Liver (tissue), 9 donors: Measurements from ENCODE around the gene CA10. TPM values are rescaled to one million over a fixed set of nuclear protein-coding genes. Genes with fewer than 3 reads are reported as not detected.

Experiments
- DNase-seq: peaks from one replicate; pipeline ENCODE4 v3.0.0-alpha.2; 2017; ENCODE audit warnings: low spot score
- H3K27ac ChIP-seq, 2 donors: one replicate each; pipeline ENCODE4 v1.7.0; 2013; ENCODE audit warnings: inconsistent platforms in 2 of 2, low read length in 2 of 2, control low read depth in 1 of 2, low read depth in 1 of 2, mild to moderate bottlenecking in 1 of 2
- H3K27me3 ChIP-seq, 4 donors: one replicate each; pipeline versions ENCODE4 v1.6.1 to v1.7.0; 2013; ENCODE audit warnings: low read length in 3 of 4, inconsistent platforms in 1 of 4, mild to moderate bottlenecking in 1 of 4, moderate library complexity in 1 of 4; ENCODE audit not compliant: control insufficient read depth in 4 of 4, insufficient read depth in 4 of 4
- H3K36me3 ChIP-seq, 4 donors: one replicate each; pipeline versions ENCODE4 v1.6.1 to v1.7.0; 2013; ENCODE audit warnings: low read length in 3 of 4, mild to moderate bottlenecking in 3 of 4, low read depth in 1 of 4, moderate library complexity in 1 of 4; ENCODE audit not compliant: control insufficient read depth in 4 of 4, insufficient read depth in 3 of 4
- H3K4me1 ChIP-seq, 4 donors: one replicate each; pipeline versions ENCODE4 v1.6.1 to v1.7.0; 2013; ENCODE audit warnings: low read length in 3 of 4, mild to moderate bottlenecking in 3 of 4, moderate library complexity in 1 of 4; ENCODE audit not compliant: control insufficient read depth in 4 of 4, insufficient read depth in 4 of 4
- H3K4me3 ChIP-seq, 3 donors: one replicate each; pipeline versions ENCODE4 v1.6.1 to v1.7.0; 2013; ENCODE audit warnings: low read length in 3 of 3, control low read depth in 1 of 3, low read depth in 1 of 3, mild to moderate bottlenecking in 1 of 3
- H3K9ac ChIP-seq, 2 donors: one replicate each; pipeline ENCODE4 v1.7.0; 2013; ENCODE audit warnings: low read length in 2 of 2, mild to moderate bottlenecking in 2 of 2, moderate library complexity in 2 of 2, control low read depth in 1 of 2, low read depth in 1 of 2
- H3K9me3 ChIP-seq, 4 donors: one replicate each; pipeline versions ENCODE4 v1.6.1 to v1.7.0; 2013; ENCODE audit warnings: low read length in 3 of 4; ENCODE audit not compliant: control insufficient read depth in 4 of 4
- EGR1 ChIP-seq, 2 donors: IDR thresholded peaks; 2 replicates each; pipeline ENCODE4 v1.6.1; 2016 to 2018; ENCODE audit warnings: antibody characterized with exemption in 2 of 2, low read depth in 2 of 2
- FOXA1 ChIP-seq: IDR thresholded peaks from 2 replicates; pipeline ENCODE4 v1.6.1; 2016; ENCODE audit warnings: antibody characterized with exemption
- FOXA2 ChIP-seq: IDR thresholded peaks from 2 replicates; pipeline ENCODE4 v1.6.1; 2016; ENCODE audit warnings: antibody characterized with exemption
- GABPA ChIP-seq, 2 donors: IDR thresholded peaks in 1 of 2; conservative IDR thresholded peaks in 1 of 2; 2 replicates each; pipeline ENCODE4 v1.6.1; 2016; ENCODE audit warnings: antibody characterized with exemption in 2 of 2, mild to moderate bottlenecking in 1 of 2, moderate library complexity in 1 of 2
- HNF4A ChIP-seq, 2 donors: conservative IDR thresholded peaks; 2 replicates each; pipeline ENCODE4 v1.6.1; 2016; ENCODE audit warnings: antibody characterized with exemption in 2 of 2, mild to moderate bottlenecking in 2 of 2
- HNF4G ChIP-seq: IDR thresholded peaks from 2 replicates; pipeline ENCODE4 v1.6.1; 2016; ENCODE audit warnings: antibody characterized with exemption
- JUND ChIP-seq, 2 donors: IDR thresholded peaks; 2 replicates each; pipeline ENCODE4 v1.6.1; 2016; ENCODE audit warnings: antibody characterized with exemption in 2 of 2
- RAD21 ChIP-seq, 2 donors: IDR thresholded peaks; 2 replicates each; pipeline ENCODE4 v1.6.1; 2016; ENCODE audit warnings: antibody characterized with exemption in 2 of 2, mild to moderate bottlenecking in 2 of 2
- RXRA ChIP-seq, 2 donors: IDR thresholded peaks; 2 replicates each; pipeline ENCODE4 v1.6.1; 2017 to 2018; ENCODE audit warnings: antibody characterized with exemption in 2 of 2, mild to moderate bottlenecking in 1 of 2
- SP1 ChIP-seq: IDR thresholded peaks from 2 replicates; pipeline ENCODE4 v1.6.1; 2018; ENCODE audit warnings: antibody characterized with exemption, mild to moderate bottlenecking
- TAF1 ChIP-seq: conservative IDR thresholded peaks from 2 replicates; pipeline ENCODE4 v1.6.1; 2016; ENCODE audit warnings: antibody characterized with exemption, mild to moderate bottlenecking
- whole genome bisulfite sequencing: extraction: QIAGEN DNeasy Blood & Tissue Kit; methylation state at CpG from one replicate; pipeline ENCODE4 v1.1.7; 2013; 5-methylcytosine and 5-hydroxymethylcytosine counted together
- polyA plus RNA-seq, 2 donors: library from polyadenylated mRNA; stranded (reverse) in 1 of 2; unstranded in 1 of 2; fragments of 200-250 nt in 1 of 2; fragments of >200 nt in 1 of 2; fragmentation: Nextera tagmentation in 1 of 2; extraction: Ambion mirVana in 1 of 2; gene quantifications; one replicate each; pipeline versions ENCODE4 v1.2.1 to v1.2.3, GENCODE V29; 2013 to 2015
- total RNA-seq, 2 donors: library from RNA; depleted of rRNA; stranded (reverse); fragments of >200 nt; gene quantifications; one replicate each; pipeline ENCODE4 v1.2.3, GENCODE V29; 2014
- TF ChIP-seq, protein P1 (sequence below): IDR thresholded peaks from 2 replicates; pipeline ENCODE4 v1.6.1; 2016; ENCODE audit warnings: antibody characterized with exemption
- TF ChIP-seq, protein P2 (sequence below): fragments of 150-350 bp; IDR thresholded peaks from 2 replicates; pipeline ENCODE4 v1.5.1; 2017; ENCODE audit warnings: improper control_type of control experiment, low read depth, low read length; ENCODE audit not compliant: missing input control
- TF ChIP-seq, protein P3 (sequence below): IDR thresholded peaks from 2 replicates; pipeline ENCODE4 v1.6.1; 2016; ENCODE audit warnings: antibody characterized with exemption
- TF ChIP-seq, protein P4 (sequence below): IDR thresholded peaks from 2 replicates; pipeline ENCODE4 v1.6.1; 2016; ENCODE audit warnings: antibody characterized with exemption
- TF ChIP-seq, protein P5 (sequence below): IDR thresholded peaks from 2 replicates; pipeline ENCODE4 v1.6.1; 2016; ENCODE audit warnings: antibody characterized with exemption, mild to moderate bottlenecking
- donor health status: healthy.
- donor health status: healthy.
- donor health status: healthy.
- donor health status: healthy.
- donor health status: healthy.

Gene CA10
- total and polyA plus RNA-seq, 4 donors: 0.05 TPM; not detected in 3

DNA sequence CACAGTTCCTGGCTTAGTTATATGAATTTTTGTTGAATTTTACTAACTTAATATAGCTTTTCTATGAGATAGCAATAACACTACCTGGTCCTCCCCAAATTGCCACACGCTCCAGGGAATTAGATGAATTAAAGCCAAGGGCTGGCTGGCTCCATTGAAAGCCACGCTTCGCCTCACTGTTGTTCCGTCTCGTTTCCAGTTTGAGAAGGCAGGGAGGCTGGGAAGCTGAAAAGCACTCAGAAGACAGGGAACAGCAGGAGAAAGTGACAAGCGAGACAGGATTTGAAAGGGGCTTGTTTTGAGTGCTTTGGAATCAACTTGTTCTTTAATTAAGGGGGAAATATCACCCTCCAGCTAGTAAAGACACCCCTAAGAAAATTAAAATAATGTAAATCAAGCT lies 425.3 kb downstream of the CA10 start:
- Histone ChIP-seq H3K4me3 (no peak overlapping the region), H3K9me3 (no peaks in the 10 kb centered on the region), H3K9ac (no peak overlapping the region), H3K27me3 (no peaks in the 10 kb centered on the region), H3K4me1 (no peaks in the 10 kb centered on the region), H3K27ac (no peak overlapping the region), H3K36me3 (no peaks in the 10 kb centered on the region)
- TF ChIP-seq RAD21 (IDR thresholded peaks at IDR 0.05) (no peak), HNF4G (no peak), FOXA1 (no peak)
- WGBS: 77% methylated on average over 6 of the region's 6 CpGs
- DNase-seq: no peak

DNA sequence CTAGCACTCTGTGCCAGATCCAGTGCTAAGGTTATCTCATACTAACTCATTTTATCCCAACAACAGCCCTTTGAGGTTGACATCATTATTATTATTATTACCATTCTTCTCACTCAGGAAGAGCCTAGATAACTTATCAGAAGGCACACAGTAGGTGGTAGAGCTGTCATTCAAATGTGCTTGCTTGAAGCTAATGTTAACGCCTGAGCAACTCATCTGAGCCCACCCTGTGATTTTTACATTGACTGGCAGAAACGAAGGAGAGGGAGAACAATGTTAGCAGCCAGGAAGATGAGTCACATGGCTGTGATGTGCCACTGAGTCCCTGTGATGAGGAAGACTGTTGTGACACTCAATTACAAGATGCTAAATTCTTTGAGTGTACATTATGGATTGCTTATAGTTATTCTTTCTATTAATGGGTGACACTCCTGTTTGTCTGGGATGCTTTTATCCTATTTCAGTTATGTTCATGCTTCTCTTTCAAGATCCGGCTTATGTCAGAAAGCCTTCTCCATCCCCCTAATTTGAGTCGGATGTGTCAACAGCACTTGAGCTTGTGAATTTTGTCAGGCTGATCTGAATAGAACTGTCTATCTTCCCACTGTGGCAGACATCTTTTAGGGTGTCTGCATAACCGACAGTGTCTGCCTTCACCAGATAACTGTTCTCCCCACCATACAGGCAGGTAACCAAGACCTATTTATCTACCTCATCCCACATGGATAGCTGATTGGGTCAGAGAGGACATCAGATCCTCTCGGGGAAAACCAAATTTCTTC lies 426.4 kb downstream of the CA10 start:
- WGBS: 64% methylated on average over 6 of the region's 6 CpGs
- no peak for DNase-seq
- H3K9me3 ChIP-seq: no peaks in the 10 kb centered on the region
- no peaks in the 10 kb centered on the region for H3K4me1 ChIP-seq
- no peak overlapping the region for H3K9ac ChIP-seq
- H3K27ac ChIP-seq: no peak overlapping the region
- H3K4me3 ChIP-seq: no peak overlapping the region
- H3K27me3 ChIP-seq: no peaks in the 10 kb centered on the region
- no peak for TF ChIP-seq HNF4G
- TF ChIP-seq, protein P1, sequence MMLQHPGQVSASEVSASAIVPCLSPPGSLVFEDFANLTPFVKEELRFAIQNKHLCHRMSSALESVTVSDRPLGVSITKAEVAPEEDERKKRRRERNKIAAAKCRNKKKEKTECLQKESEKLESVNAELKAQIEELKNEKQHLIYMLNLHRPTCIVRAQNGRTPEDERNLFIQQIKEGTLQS: no peak
- no peak for TF ChIP-seq GABPA (IDR thresholded peaks at IDR 0.05 in 1 of 2, conservative IDR thresholded peaks at IDR 0.05 in 1 of 2)
- H3K36me3 ChIP-seq: no peaks in the 10 kb centered on the region

DNA sequence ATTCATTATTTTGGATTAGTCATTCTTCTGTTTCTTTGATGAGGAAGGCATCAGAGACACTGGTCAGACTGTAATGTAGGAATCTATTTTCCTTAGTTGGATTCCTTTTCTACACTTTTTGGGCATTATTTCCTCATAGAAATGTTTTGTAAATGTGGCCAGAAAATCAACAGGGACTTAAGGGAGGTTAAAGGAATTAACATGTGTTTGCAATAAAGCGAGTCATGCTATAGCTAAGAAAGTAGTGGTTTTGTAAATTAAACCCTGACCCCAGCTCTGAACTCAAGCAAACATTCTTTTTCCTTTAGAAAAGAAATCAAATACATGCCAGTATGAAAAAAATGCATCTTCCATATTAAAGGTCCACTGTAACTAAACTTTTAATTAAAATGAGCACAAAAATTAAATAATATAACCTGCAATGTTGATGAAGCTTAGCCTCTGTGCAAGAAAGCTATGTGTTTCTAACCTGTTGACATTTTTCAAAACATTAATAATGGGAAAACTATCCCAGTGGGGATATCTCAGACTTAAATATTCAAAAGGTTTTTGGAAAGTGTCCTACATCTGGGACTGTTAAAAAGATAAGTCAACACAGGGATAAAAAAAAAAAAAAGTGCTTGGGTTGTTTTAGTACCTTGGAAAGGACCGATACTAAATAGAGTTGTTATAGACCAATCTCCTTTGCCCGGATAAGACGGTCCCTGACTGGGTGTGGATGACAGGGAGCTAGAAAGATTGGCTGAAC lies 428.0 kb downstream of the CA10 start:
- Histone ChIP-seq H3K27ac (no peak overlapping the region), H3K9ac (no peak overlapping the region), H3K4me3 (no peak overlapping the region), H3K27me3 (no peaks in the 10 kb centered on the region), H3K4me1 (no peaks in the 10 kb centered on the region), H3K9me3 (no peaks in the 10 kb centered on the region), H3K36me3 (no peaks in the 10 kb centered on the region)
- 93% methylated on average over 4 of the region's 4 CpGs for WGBS
- TF ChIP-seq FOXA2: no peak
- TF ChIP-seq, protein P2, sequence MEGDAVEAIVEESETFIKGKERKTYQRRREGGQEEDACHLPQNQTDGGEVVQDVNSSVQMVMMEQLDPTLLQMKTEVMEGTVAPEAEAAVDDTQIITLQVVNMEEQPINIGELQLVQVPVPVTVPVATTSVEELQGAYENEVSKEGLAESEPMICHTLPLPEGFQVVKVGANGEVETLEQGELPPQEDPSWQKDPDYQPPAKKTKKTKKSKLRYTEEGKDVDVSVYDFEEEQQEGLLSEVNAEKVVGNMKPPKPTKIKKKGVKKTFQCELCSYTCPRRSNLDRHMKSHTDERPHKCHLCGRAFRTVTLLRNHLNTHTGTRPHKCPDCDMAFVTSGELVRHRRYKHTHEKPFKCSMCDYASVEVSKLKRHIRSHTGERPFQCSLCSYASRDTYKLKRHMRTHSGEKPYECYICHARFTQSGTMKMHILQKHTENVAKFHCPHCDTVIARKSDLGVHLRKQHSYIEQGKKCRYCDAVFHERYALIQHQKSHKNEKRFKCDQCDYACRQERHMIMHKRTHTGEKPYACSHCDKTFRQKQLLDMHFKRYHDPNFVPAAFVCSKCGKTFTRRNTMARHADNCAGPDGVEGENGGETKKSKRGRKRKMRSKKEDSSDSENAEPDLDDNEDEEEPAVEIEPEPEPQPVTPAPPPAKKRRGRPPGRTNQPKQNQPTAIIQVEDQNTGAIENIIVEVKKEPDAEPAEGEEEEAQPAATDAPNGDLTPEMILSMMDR: no peak
- TF ChIP-seq, protein P3, sequence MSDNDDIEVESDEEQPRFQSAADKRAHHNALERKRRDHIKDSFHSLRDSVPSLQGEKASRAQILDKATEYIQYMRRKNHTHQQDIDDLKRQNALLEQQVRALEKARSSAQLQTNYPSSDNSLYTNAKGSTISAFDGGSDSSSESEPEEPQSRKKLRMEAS: no peak
- no peak for TF ChIP-seq JUND (IDR thresholded peaks at IDR 0.05)
- TF ChIP-seq, protein P4, sequence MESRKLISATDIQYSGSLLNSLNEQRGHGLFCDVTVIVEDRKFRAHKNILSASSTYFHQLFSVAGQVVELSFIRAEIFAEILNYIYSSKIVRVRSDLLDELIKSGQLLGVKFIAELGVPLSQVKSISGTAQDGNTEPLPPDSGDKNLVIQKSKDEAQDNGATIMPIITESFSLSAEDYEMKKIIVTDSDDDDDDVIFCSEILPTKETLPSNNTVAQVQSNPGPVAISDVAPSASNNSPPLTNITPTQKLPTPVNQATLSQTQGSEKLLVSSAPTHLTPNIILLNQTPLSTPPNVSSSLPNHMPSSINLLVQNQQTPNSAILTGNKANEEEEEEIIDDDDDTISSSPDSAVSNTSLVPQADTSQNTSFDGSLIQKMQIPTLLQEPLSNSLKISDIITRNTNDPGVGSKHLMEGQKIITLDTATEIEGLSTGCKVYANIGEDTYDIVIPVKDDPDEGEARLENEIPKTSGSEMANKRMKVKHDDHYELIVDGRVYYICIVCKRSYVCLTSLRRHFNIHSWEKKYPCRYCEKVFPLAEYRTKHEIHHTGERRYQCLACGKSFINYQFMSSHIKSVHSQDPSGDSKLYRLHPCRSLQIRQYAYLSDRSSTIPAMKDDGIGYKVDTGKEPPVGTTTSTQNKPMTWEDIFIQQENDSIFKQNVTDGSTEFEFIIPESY: no peak
- TF ChIP-seq FOXA1: no peak
- no peak for TF ChIP-seq TAF1
- TF ChIP-seq, protein P1: no peak
- TF ChIP-seq EGR1 (IDR thresholded peaks at IDR 0.05; ENCODE audit: low read depth in 2 of 2): no peak
- TF ChIP-seq HNF4A (conservative IDR thresholded peaks at IDR 0.05): no peak
- no peak for TF ChIP-seq HNF4G
- TF ChIP-seq GABPA (IDR thresholded peaks at IDR 0.05 in 1 of 2, conservative IDR thresholded peaks at IDR 0.05 in 1 of 2): no peak
- no peak for TF ChIP-seq RAD21 (IDR thresholded peaks at IDR 0.05)
- no peak for TF ChIP-seq RXRA (IDR thresholded peaks at IDR 0.05)
- TF ChIP-seq, protein P5, sequence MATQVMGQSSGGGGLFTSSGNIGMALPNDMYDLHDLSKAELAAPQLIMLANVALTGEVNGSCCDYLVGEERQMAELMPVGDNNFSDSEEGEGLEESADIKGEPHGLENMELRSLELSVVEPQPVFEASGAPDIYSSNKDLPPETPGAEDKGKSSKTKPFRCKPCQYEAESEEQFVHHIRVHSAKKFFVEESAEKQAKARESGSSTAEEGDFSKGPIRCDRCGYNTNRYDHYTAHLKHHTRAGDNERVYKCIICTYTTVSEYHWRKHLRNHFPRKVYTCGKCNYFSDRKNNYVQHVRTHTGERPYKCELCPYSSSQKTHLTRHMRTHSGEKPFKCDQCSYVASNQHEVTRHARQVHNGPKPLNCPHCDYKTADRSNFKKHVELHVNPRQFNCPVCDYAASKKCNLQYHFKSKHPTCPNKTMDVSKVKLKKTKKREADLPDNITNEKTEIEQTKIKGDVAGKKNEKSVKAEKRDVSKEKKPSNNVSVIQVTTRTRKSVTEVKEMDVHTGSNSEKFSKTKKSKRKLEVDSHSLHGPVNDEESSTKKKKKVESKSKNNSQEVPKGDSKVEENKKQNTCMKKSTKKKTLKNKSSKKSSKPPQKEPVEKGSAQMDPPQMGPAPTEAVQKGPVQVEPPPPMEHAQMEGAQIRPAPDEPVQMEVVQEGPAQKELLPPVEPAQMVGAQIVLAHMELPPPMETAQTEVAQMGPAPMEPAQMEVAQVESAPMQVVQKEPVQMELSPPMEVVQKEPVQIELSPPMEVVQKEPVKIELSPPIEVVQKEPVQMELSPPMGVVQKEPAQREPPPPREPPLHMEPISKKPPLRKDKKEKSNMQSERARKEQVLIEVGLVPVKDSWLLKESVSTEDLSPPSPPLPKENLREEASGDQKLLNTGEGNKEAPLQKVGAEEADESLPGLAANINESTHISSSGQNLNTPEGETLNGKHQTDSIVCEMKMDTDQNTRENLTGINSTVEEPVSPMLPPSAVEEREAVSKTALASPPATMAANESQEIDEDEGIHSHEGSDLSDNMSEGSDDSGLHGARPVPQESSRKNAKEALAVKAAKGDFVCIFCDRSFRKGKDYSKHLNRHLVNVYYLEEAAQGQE: no peak
- TF ChIP-seq SP1: no peak
- DNase-seq: no peak
